ENCODE results near the gene PNO1.
A peak's percentile ranks its signal among the peaks of the same experiment; 100 is the strongest.
"Not testable (repeated sequence)": the region's sequence is repeated elsewhere in the genome, so short reads cannot be mapped to it uniquely, and the experiment has no call there.

PNO1 gene

DNA sequence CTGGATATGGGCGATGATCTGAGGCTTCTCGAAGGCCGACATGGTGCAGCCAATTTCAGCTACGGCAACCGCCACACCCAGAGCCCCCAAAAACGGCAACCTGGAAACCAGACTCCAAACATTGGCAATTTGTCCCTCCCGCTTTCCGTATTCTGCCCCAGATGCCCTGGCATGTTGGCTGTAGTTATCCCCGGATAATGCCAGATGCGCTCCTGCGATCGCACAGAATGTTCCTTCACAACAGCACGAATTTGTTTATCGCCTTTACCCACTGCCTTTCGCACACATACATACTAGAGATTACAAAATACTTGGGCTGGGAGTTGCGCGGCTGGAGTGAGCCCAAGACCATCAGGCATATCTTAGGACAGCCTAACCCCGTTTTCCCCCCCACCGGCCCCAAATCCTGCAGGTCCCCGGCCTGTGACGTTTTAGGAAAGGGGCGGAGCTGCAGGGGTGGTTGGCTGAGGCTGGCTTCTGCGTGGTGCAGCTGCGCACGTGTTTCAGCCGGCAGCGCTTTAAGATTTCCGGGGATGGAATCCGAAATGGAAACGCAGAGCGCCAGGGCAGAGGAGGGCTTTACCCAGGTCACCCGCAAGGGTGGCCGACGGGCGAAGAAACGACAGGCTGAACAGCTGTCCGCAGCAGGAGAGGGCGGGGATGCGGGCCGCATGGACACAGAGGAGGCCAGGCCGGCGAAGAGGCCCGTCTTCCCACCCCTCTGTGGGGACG is at the start of gene PNO1:
Gene PNO1, plus strand, starts transcription at position 487 of the 732 bp plus-strand sequence. Its CDS starts 47 bp downstream, at position 534.
- Histone ChIP-seq H3K27me3 (replicated peaks; ENCODE audit: control insufficient read depth, insufficient read depth, low read length) (no peaks in the 10 kb centered on the region), H3K9me3 (ENCODE audit: control insufficient read depth, low read length) (no peaks in the 10 kb centered on the region)

GRCh38 chr2:68108120-68108519 is 49.6 kb upstream of the PNO1 start:
- Histone ChIP-seq H3K27me3 (replicated peaks; ENCODE audit: control insufficient read depth, insufficient read depth, low read length) (no peaks in the 10 kb centered on the region), H3K9ac (ENCODE audit: low read length) (no peak overlapping the region), H3K9me3 (ENCODE audit: control insufficient read depth, low read length) (no peaks in the 10 kb centered on the region), H3K4me3 (ENCODE audit: low read length) (no peak overlapping the region), H3K4me1 (ENCODE audit: control insufficient read depth, insufficient read depth, low read length) (peaks cover 23% of the 10 kb centered on the region), H3K36me3 (ENCODE audit: control insufficient read depth, insufficient read depth, low read length, severe bottlenecking) (no peaks in the 10 kb centered on the region)
- no peak for DNase-seq (ENCODE audit: low read depth)

More for the DNA sequence above, at the start of gene PNO1:
- Histone ChIP-seq H3K36me3 (ENCODE audit: control insufficient read depth, insufficient read depth, low read length, severe bottlenecking) (peaks cover 25% of the 10 kb centered on the region), H3K4me1 (ENCODE audit: control insufficient read depth, insufficient read depth, low read length) (peaks cover 21% of the 10 kb centered on the region), H3K9ac (ENCODE audit: low read length) (peak within 1 kb of the TSS; percentile 91), H3K4me3 (ENCODE audit: low read length) (peak within 1 kb of the TSS; percentile 92)
- peak; percentile 98 for DNase-seq (ENCODE audit: low read depth)

DNA sequence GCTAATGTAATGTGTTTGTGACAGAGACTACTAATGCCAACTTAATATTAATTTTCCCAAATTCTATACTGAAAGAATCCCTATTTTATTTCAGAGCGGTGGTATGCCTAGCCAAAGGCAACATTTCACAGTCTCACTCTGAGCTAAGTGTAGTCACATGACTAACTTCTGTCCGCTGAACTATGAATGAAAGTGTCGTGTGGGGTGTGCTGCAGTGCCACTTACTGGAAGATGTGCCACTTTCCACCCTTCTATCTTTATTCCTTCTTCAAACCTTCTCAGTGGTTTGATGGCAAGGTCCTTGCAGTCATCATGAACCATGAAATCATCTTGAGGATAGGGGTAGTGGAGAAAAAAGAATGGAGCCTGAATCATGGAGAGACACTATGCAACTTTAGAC is 47.6 kb upstream of the PNO1 start:
- Histone ChIP-seq H3K9ac (ENCODE audit: low read length) (no peak overlapping the region), H3K36me3 (ENCODE audit: control insufficient read depth, insufficient read depth, low read length, severe bottlenecking) (no peaks in the 10 kb centered on the region), H3K27me3 (replicated peaks; ENCODE audit: control insufficient read depth, insufficient read depth, low read length) (peaks cover 4% of the 10 kb centered on the region), H3K4me3 (ENCODE audit: low read length) (no peak overlapping the region), H3K9me3 (ENCODE audit: control insufficient read depth, low read length) (no peaks in the 10 kb centered on the region), H3K4me1 (ENCODE audit: control insufficient read depth, insufficient read depth, low read length) (peaks cover 9% of the 10 kb centered on the region)
- no peak for DNase-seq (ENCODE audit: low read depth)

- H3K27me3 ChIP-seq (replicated peaks; ENCODE audit: control insufficient read depth, insufficient read depth, low read length): peaks cover 4% of the 10 kb centered on the region
- no peaks in the 10 kb centered on the region for H3K9me3 ChIP-seq (ENCODE audit: control insufficient read depth, low read length)
- H3K36me3 ChIP-seq (ENCODE audit: control insufficient read depth, insufficient read depth, low read length, severe bottlenecking): no peaks in the 10 kb centered on the region
- no peak overlapping the region for H3K9ac ChIP-seq (ENCODE audit: low read length)
- DNase-seq (ENCODE audit: low read depth): no peak
- H3K4me1 ChIP-seq (ENCODE audit: control insufficient read depth, insufficient read depth, low read length): peaks cover 6% of the 10 kb centered on the region
- no peak overlapping the region for H3K4me3 ChIP-seq (ENCODE audit: low read length)
Measured at GRCh38 chr2:68115965-68116364, 41.7 kb upstream of the PNO1 start.

DNA sequence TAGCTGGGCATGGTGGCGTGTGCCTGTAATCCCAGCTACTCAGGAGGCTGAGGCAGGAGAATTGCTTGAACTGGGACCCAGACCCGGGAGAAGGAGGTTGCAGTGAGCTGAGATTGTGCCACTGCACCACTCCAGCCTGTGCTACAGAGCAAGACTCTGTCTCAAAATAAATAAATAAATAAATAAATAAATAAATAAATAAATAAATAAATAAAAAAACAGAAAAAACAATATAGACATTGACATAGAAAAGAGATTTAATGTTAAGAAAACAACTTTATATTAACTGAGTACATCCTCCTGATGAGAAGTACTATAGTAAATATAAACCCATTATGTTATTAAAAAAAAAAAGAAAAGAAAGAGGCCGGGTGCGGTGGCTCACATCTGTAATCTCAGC is 39.8 kb upstream of the PNO1 start:
- not testable (repeated sequence) for DNase-seq (ENCODE audit: low read depth); H3K9ac ChIP-seq (ENCODE audit: low read length); H3K4me3 ChIP-seq (ENCODE audit: low read length); H3K36me3 ChIP-seq (ENCODE audit: control insufficient read depth, insufficient read depth, low read length, severe bottlenecking); H3K27me3 ChIP-seq (replicated peaks; ENCODE audit: control insufficient read depth, insufficient read depth, low read length); H3K9me3 ChIP-seq (ENCODE audit: control insufficient read depth, low read length)
- H3K4me1 ChIP-seq (ENCODE audit: control insufficient read depth, insufficient read depth, low read length): peaks cover 18% of the 10 kb centered on the region

GRCh38 chr2:68118816-68119215 is 38.9 kb upstream of the PNO1 start:
- no peak overlapping the region for H3K9ac ChIP-seq (ENCODE audit: low read length)
- peaks cover 4% of the 10 kb centered on the region for H3K27me3 ChIP-seq (replicated peaks; ENCODE audit: control insufficient read depth, insufficient read depth, low read length)
- no peaks in the 10 kb centered on the region for H3K36me3 ChIP-seq (ENCODE audit: control insufficient read depth, insufficient read depth, low read length, severe bottlenecking)
- no peak overlapping the region for H3K4me3 ChIP-seq (ENCODE audit: low read length)
- peaks cover 18% of the 10 kb centered on the region for H3K4me1 ChIP-seq (ENCODE audit: control insufficient read depth, insufficient read depth, low read length)
- no peak for DNase-seq (ENCODE audit: low read depth)
- no peaks in the 10 kb centered on the region for H3K9me3 ChIP-seq (ENCODE audit: control insufficient read depth, low read length)

DNA sequence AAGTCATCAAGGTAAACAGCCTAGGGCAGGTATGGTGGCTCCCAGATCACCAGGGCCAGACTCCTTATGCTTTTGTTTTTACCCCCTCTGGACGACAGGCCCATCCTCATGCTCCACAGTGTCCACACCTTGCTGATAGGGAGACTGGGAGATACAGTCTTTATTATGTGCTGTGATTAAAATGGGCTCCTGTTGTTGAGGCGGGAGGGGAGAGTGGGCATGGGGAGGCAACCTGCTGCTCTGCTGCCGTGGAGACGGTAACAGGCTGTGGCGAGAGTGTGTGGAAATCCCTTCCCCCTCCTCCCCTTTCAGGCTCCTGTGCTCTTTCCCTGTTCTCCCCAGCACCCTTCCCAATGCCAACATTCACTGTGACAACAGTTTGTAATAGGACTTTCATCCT is 38.2 kb upstream of the PNO1 start:
- Histone ChIP-seq H3K27me3 (replicated peaks; ENCODE audit: control insufficient read depth, insufficient read depth, low read length) (peaks cover 4% of the 10 kb centered on the region), H3K4me3 (ENCODE audit: low read length) (no peak overlapping the region), H3K4me1 (ENCODE audit: control insufficient read depth, insufficient read depth, low read length) (peaks cover 22% of the 10 kb centered on the region), H3K9ac (ENCODE audit: low read length) (no peak overlapping the region), H3K9me3 (ENCODE audit: control insufficient read depth, low read length) (no peaks in the 10 kb centered on the region), H3K36me3 (ENCODE audit: control insufficient read depth, insufficient read depth, low read length, severe bottlenecking) (no peaks in the 10 kb centered on the region)
- DNase-seq (ENCODE audit: low read depth): no peak

- Histone ChIP-seq H3K9me3 (ENCODE audit: control insufficient read depth, low read length) (no peaks in the 10 kb centered on the region), H3K9ac (ENCODE audit: low read length) (peak overlapping the region; percentile 48), H3K36me3 (ENCODE audit: control insufficient read depth, insufficient read depth, low read length, severe bottlenecking) (no peaks in the 10 kb centered on the region), H3K4me3 (ENCODE audit: low read length) (peak overlapping the region; percentile 55), H3K4me1 (ENCODE audit: control insufficient read depth, insufficient read depth, low read length) (peaks cover 33% of the 10 kb centered on the region), H3K27me3 (replicated peaks; ENCODE audit: control insufficient read depth, insufficient read depth, low read length) (no peaks in the 10 kb centered on the region)
- peak; percentile 96 for DNase-seq (ENCODE audit: low read depth)
Measured at GRCh38 chr2:68121873-68122679, 35.6 kb upstream of the PNO1 start.

GRCh38 chr2:68122680-68122964 is 35.1 kb upstream of the PNO1 start:
- Histone ChIP-seq H3K9ac (ENCODE audit: low read length) (peak overlapping the region; percentile 48), H3K4me1 (ENCODE audit: control insufficient read depth, insufficient read depth, low read length) (peaks cover 33% of the 10 kb centered on the region), H3K27me3 (replicated peaks; ENCODE audit: control insufficient read depth, insufficient read depth, low read length) (no peaks in the 10 kb centered on the region)

DNA sequence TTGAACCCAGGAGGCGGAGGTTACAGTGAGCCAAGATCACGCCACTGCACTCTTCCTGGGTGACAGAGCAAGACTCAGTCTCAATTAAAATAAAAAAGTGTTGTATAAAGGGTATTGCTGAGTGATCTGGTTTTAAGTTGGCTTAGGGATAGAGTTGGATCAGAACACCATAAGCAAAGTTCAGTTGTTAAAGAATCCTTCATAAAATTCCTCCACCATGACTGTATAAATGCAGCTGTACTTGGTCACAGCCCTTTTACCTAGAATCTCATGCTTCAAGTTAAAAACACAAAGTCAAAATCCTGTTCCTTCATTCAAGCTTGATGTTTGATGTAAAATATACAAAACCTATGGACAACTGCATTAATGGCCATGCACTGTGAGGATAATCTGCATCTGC is 33.4 kb upstream of the PNO1 start:
- H3K36me3 ChIP-seq (ENCODE audit: control insufficient read depth, insufficient read depth, low read length, severe bottlenecking): no peaks in the 10 kb centered on the region
- DNase-seq (ENCODE audit: low read depth): peak; percentile 24
- H3K9me3 ChIP-seq (ENCODE audit: control insufficient read depth, low read length): no peaks in the 10 kb centered on the region
- no peak overlapping the region for H3K4me3 ChIP-seq (ENCODE audit: low read length)
- H3K9ac ChIP-seq (ENCODE audit: low read length): peak overlapping the region; percentile 7
- no peaks in the 10 kb centered on the region for H3K27me3 ChIP-seq (replicated peaks; ENCODE audit: control insufficient read depth, insufficient read depth, low read length)
- peaks cover 33% of the 10 kb centered on the region for H3K4me1 ChIP-seq (ENCODE audit: control insufficient read depth, insufficient read depth, low read length)

More at GRCh38 chr2:68122680-68122964, 35.1 kb upstream of the PNO1 start:
- Histone ChIP-seq H3K9me3 (ENCODE audit: control insufficient read depth, low read length) (no peaks in the 10 kb centered on the region), H3K36me3 (ENCODE audit: control insufficient read depth, insufficient read depth, low read length, severe bottlenecking) (no peaks in the 10 kb centered on the region), H3K4me3 (ENCODE audit: low read length) (peak overlapping the region; percentile 55)
- no peak for DNase-seq (ENCODE audit: low read depth)

DNA sequence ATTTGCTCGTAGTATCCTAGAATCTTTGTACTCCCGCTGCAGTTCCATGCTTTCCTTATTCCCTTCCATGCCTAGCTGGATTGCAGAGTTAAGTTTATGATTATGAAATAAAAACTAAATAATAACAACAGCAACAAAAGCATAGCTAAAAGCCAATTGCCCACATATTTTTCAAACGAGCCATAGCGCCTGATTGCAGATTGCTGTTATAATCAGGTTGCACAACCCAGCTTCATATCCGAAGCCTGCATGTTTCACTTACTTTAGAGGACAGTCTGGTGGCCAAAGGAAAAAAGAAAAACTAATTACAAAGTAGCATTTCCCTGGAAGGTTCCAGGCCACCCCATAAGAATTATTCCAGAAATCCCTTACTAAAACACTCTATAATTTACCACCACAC is 31.9 kb upstream of the PNO1 start:
- Histone ChIP-seq H3K27me3 (replicated peaks; ENCODE audit: control insufficient read depth, insufficient read depth, low read length) (no peaks in the 10 kb centered on the region), H3K36me3 (ENCODE audit: control insufficient read depth, insufficient read depth, low read length, severe bottlenecking) (no peaks in the 10 kb centered on the region), H3K9me3 (ENCODE audit: control insufficient read depth, low read length) (no peaks in the 10 kb centered on the region), H3K4me3 (ENCODE audit: low read length) (no peak overlapping the region), H3K4me1 (ENCODE audit: control insufficient read depth, insufficient read depth, low read length) (peaks cover 33% of the 10 kb centered on the region), H3K9ac (ENCODE audit: low read length) (no peak overlapping the region)
- peak; percentile 19 for DNase-seq (ENCODE audit: low read depth)
